Fibroblast of the aortic adventitia (primary cell): ENCODE measurements around the gene EPHA2. TPM values are rescaled to one million over a fixed set of nuclear protein-coding genes. Genes with fewer than 3 reads are reported as not detected.
"Not testable (repeated sequence)": the region's sequence is repeated elsewhere in the genome, so short reads cannot be mapped to it uniquely, and the experiment has no call there.

ENCODE experiments used
- DNase-seq: peaks from one replicate; pipeline ENCODE4 v3.0.0-alpha.2; 2010; ENCODE audit warnings: low read depth
- H3K4me3 ChIP-seq: 2 replicates; pipeline ENCODE4 v1.5.1; 2011; ENCODE audit warnings: low read depth, mild to moderate bottlenecking, control low read depth, low read length, moderate library complexity
- CTCF ChIP-seq: IDR thresholded peaks from 2 replicates; pipeline ENCODE4 v1.5.1; 2011; ENCODE audit warnings: mild to moderate bottlenecking, low read length, control low read depth, inconsistent platforms; ENCODE audit not compliant: insufficient read depth
- total RNA-seq: library from RNA; depleted of rRNA; stranded (reverse); fragments of >200 nt; gene quantifications from 2 replicates; pipeline ENCODE4 v1.2.3, GENCODE V29; 2012; ENCODE audit warnings: low replicate concordance

Gene EPHA2
- total RNA-seq, 1 donor: 7.9 TPM

- DNase-seq: no peak
- TF ChIP-seq CTCF: no peak
- no peak overlapping the region for H3K4me3 ChIP-seq
Measured at GRCh38 chr1:16172218-16172830, 16.5 kb upstream of the EPHA2 start.

GRCh38 chr1:16171314-16172151, 15.7 kb upstream of the EPHA2 start:
- DNase-seq: no peak
- H3K4me3 ChIP-seq: no peak overlapping the region
- TF ChIP-seq CTCF: no peak

- no peak for DNase-seq
- H3K4me3 ChIP-seq: no peak overlapping the region
- no peak for TF ChIP-seq CTCF
Measured at GRCh38 chr1:16170283-16170673, 14.4 kb upstream of the EPHA2 start.

GRCh38 chr1:16168622-16169360, 12.9 kb upstream of the EPHA2 start:
- no peak overlapping the region for H3K4me3 ChIP-seq
- no peak for DNase-seq
- no peak for TF ChIP-seq CTCF

- not testable (repeated sequence) for H3K4me3 ChIP-seq
Measured at GRCh38 chr1:16168144-16168495, 12.3 kb upstream of the EPHA2 start.

GRCh38 chr1:16167331-16168143, 11.7 kb upstream of the EPHA2 start:
- peak overlapping the region; percentile 44 for H3K4me3 ChIP-seq
- no peak for TF ChIP-seq CTCF
- DNase-seq: no peak

More at GRCh38 chr1:16168144-16168495, 12.3 kb upstream of the EPHA2 start:
- DNase-seq: not testable (repeated sequence)
